ENCODE data around the gene ZBTB39.
"Not testable (repeated sequence)": the region's sequence is repeated elsewhere in the genome, so short reads cannot be mapped to it uniquely, and the experiment has no call there.

ZBTB39 gene

DNA sequence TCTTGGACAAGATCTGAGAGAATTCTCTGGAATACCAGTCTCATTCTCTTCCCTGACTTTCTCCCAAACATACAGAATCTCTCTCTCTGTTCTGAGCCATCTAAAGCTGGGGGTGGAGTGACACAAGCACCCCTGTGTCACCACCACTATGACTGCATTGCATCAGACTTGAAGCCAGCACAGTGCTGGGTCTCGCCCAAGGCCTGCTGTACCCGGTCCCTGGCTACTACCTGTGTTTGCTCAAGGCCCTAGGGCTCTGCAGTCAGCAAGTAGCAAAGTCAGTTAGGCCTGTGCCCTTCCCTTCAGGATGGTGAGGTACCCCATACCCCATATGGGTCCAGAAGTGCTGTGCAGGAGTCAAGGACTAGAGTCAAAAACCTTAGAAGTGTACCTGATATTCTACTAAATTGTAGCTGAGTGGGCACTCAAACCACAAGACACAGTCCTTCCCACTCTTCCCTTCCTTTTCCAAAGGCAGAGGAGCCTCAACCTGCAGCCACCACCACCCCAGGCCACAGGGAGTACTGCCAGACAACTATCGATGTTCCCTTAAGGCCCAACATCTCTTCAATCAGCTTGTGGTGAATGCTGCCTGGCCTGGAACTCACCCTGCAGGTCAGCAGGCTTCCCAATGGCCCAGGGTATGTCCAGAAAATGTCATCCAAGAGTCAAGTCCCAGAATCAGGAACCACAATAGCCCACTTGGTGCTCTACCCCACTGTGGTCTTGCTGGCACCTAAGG is 27.8 kb downstream of the ZBTB39 start:
- no peak for DNase-seq

DNA sequence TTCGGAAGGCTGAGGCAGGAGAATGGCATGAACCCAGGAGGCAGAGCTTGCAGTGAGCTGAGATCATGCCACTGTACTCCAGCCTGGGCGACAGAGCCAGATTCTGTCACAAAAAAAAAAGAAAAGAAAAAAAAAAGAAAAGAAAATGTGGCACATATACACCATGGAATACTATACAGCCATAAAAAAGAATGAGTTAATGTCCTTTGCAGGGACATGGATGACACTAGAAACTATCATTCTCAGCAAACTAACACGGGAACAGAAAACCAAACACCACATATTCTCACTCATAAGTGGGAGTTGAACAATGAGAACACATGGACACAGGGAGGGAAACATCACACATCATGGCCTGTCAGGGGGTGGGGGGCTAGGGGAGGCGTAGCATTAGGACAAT is 29.0 kb downstream of the ZBTB39 start:
- DNase-seq = not testable (repeated sequence)

DNA sequence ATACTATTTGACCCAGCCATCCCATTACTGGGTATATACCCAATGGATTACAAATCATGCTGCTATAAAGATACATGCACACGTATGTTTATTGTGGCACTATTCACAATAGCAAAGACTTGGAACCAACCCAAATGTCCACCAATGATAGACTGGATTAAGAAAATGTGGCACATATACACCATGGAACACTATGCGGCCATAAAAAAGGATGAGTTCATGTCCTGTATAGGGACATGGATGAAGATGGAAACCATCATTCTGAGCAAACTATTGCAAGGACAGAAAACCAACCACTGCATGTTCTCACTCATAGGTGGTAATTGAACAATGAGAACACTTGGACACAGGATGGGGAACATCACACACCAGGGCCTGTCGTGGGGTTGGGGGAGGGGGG is 32.1 kb downstream of the ZBTB39 start:
- not testable (repeated sequence) for DNase-seq

DNA sequence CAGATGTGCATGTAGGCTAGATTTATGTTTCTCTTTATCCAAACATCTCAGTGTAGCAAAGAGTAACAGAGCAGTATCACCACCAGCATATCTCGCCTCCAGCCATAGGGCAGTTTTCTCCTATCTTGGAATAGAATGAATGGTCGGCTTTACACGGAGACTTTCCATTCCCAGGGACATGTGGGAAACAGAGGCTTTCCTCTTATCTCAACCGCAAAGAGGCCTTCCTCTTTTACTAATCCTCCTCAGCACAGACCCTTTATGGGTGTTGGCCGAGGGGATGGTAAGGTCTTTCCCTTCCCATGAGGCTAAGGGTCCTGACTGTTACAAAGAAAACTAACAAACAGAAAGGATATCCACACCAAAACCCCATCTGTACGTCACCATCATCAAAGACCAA is 37.4 kb downstream of the ZBTB39 start:
- not testable (repeated sequence) for DNase-seq

DNA sequence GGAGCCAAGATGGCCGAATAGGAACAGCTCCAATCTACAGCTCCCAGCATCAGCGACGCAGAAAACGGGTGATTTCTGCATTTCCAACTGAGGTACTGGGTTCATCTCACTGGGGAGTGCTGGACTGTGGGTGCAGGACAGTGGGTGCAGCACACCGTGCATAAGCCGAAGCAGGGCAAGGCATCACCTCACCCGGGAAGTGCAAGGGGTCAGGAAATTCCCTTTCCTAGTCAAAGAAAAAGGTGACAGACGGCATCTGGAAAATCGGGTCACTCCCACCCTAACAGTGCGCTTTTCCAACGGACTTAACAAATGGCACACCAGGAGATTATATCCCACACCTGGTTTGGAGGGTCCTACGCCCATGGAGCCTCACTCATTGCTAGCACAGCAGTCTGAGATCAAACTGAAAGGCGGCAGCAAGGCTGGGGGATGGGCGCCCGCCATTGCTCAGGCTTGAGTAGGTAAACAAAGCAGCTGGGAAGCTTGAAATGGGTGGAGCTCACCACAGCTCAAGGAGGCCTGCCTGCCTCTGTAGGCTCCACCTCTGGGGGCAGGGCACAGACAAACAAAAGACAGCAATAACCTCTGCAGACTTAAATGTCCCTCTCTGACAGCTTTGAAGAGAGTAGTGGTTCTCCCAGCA is 40.2 kb downstream of the ZBTB39 start:
- DNase-seq = not testable (repeated sequence)

DNA sequence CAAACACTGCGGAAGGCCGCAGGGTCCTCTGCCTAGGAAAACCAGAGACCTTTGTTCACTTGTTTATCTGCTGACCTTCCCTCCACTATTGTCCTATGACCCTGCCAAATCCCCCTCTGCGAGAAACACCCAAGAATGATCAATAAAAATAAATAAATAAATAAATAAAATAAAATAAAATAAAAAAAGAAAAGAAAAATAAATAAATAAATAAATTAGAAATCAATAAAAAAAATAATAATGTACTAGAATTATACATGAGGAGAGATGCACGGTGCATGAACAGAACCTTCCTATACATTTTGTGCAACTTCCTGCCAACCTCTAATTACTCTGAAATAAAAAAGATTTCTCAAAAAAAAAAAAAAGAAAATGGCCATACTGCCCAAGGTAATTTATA is 41.2 kb downstream of the ZBTB39 start:
- DNase-seq = not testable (repeated sequence)

DNA sequence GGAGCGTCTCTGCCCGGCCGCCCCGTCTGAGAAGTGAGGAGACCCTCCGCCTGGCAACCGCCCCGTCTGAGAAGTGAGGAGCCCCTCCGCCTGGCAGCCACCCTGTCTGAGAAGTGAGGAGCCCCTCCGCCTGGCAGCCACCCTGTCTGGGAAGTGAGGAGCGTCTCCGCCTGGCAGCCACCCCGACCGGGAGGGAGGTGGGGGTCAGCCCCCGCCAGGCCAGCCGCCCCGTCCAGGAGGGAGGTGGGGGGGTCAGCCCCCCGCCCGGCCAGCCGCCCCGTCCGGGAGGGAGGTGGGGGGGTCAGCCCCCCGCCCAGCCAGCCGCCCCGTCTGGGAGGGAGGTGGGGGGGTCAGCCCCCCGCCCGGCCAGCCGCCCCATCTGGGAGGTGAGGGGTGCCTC is 42.8 kb downstream of the ZBTB39 start:
- DNase-seq = not testable (repeated sequence)

DNA sequence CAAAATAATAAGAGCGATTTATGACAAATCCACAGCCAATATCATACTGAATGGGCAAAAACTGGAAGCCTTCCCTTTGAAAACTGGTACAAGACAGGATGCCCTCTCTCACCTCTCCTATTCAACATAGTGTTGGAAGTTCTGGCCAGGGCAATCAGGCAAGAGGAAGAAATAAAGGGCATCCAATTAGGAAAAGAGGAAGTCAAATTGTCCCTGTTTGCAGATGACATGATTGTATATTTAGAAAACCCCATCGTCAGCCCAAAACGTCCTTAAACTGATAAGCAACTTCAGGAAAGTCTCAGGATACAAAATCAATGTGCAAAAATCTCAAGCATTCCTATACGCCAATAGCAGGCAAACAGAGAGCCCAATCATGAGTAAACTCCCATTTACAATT is 44.1 kb downstream of the ZBTB39 start:
- not testable (repeated sequence) for DNase-seq

DNA sequence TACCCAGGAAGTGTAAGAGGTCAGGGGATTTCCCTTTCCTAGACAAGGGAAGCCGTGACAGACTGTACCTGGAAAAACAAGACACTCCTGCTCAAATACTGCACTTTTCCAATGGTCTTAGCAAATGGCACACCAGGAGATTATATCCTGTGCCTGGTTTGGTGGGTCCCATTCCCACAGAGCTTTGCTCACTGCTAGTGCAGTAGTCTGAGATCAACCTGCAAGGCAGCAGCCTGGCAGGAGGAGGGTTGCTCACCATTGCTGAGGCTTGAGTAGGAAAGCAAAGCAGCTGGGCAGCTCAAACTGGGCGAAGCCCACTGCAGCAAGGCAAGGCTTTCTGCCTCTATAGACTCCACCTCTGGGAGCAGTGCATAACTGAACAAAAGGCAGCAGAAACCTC is 47.9 kb downstream of the ZBTB39 start:
- no peak for DNase-seq

DNA sequence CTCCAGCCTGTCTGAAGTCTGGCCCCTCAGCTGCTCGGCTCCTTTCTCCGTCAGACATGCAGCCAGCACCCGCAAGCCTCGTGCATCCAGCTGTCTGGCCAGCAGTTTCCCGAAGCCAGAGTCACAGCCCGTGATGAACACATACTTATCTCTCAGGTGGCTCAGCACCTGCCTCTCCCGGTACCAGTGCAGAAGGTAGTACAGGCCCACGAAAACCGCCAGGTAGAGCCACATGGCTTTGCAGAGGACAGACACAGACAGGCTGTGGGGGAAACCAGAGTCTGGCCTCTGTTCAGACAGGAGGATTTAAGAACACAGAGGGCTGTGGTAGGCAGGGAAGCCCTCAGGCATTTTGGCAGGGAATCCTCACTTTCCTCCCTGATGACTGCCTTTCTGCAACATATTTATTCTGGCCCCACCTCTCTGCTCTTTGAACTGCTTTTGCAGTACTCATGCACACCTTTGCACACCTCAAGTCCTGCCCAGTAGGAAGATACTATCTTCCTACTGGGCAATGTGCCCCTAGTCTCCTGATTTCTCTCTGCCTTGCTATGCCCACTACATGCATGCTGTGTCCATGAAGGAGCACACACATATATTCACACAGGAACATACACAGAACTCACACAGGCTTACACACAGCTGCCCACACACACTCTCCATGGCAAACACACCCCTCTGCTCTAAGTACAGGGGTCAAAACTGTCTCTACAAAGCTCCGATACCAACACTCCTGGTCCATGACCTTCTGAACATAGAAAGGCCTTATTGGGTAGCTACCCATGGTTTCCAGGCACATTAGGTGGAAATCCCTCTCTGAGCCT is 48.9 kb downstream of the ZBTB39 start, which contains the start of gene RDH16:
Gene RDH16, minus strand, starts transcription at position 380 of the 824 bp plus-strand sequence. Its CDS starts 146 bp downstream, at position 234.
- DNase-seq = no peak

DNA sequence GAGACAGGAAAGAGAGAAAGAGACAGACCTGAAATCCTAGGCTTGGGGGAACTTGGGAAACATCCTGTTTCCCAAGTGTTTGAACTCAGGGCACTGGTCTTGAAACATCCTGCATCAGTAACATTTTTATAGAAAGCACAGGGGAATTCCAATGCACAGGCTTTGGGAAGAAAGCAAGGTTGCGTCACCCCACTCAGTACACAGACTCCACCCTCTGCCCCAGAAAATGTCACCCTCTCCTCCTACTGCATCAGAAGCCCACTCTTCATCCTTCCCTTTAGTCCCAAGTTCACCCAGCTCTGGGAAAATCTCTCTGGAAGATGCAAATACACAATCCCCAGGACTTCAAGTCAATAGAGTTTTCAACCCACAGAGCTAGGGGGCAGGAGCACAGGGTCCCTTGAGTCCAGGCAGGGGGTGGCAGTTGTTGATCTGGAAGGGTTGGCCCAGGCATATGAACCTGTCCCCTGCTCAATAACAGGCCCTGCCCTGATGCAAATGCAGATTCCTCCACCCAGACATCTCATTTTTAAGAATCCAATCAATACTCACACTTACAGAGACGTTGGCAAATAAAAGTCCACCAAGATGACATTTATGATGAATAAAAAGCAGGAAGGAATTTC is 50.6 kb downstream of the ZBTB39 start:
- no peak for DNase-seq

DNA sequence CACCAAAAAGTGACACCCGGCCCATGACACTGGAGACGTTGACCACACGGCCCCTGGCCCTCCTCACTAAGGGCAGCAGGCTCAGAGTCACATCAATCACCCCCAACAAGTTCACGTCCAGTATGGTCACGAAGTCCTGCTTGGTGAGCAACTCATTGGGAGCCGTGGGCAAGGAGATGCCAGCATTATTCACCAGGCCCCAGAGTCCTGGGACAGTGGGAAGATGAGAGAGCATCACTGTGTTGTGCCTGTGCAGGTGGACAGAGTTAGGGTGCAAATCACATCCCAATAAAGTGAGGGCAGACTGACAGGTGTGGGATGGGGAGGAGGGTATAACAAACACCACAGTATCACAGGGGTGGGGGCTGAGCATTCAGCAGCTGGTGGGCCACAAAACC is 51.4 kb downstream of the ZBTB39 start:
- DNase-seq = no peak

DNA sequence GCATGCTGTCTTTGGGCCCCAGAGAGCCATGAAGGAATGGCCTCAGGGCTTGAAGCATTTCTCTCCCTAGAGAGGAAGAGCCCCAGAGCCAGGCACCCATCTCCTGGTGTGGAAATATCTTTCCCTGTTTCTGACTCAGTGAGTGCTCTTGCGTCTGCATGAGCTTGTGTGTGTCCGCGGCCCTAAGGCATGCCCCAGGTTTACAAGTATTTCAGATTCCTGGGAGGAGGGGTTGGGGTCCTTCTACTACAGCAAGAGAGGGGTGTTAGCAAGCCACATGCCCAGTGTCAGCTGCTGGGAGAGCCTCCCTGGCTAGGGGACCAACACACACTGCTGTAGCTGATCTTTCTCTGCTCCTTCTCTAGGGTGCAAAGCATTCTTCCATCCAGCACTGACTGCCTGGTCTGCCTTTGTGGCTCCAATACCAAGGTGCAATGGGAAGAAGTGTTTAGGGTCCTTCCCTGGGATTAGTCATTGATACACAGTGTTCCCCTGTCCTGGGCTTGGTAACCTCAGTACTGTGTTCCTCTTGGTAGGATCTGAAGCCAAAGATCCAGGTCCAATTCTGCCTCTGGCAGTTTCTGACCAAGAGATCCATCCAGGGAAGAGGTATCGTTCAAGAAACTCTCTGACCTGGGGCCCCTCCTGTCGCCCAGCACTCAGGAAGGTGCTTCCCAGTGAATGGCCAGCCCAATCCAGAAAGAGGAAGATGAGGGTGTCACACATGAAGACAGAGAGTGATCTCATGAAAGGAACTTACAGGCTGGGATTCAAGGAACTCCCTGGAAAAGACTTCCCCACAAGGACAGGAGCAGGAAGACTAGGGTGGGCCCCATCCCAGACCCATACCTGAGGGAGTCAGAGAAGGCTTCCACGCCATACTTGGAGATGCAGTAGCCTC is 52.0 kb downstream of the ZBTB39 start:
- no peak for DNase-seq

DNA sequence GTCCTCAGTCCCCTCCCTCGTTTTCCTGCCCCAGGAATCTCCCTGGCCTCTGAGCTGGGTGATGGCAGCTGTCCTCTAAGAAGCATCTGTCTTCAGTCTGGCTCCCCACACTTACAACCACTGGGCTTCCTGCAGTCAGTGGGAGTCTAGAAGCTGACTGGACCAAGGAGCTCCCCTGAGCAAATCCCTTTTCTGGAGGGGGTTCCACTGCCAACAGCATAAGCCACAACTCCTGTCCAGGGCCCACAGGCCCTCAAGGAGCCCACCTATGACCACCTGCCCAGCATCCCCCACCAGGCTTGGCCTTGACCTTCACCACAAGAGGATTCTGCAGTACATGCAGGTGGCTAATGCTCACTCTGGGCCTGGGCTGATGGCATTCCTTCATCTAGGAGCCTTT is 53.0 kb downstream of the ZBTB39 start:
- no peak for DNase-seq

DNA sequence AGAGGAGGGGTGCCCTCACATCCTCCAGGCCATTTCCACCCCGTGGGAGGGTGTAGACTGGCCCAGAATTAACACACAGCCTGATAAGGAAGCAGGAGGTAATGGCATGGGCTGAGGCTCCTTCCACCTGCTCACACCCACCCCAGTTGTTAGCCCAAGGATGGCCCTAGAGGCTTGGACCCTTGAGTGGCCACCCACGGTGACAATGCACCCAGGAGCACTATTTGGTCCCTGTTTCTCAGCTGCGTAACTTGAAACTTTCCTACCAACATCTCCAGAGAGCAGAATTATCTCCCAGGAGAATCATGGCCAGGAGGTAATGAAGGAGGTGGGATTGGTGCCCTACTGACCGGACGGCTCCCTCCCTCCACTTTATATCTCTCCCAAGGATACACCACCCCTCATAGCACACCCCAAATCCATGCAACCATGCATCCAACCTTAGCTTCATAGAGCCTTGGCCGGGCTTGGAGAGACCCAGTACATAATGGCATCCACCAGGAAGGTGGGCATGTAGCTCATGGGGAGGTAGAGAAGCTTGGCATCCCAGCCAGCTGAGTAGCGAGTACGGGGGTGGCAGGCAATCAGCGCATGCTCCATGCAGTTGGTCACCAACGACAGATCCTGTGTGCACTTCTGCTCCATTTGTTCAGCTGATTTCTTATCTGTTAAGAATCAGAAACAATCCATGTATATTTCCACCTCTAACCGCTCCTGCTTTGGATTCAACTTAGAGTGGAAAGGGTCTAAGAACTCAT is 54.6 kb downstream of the ZBTB39 start:
- no peak for DNase-seq

DNA sequence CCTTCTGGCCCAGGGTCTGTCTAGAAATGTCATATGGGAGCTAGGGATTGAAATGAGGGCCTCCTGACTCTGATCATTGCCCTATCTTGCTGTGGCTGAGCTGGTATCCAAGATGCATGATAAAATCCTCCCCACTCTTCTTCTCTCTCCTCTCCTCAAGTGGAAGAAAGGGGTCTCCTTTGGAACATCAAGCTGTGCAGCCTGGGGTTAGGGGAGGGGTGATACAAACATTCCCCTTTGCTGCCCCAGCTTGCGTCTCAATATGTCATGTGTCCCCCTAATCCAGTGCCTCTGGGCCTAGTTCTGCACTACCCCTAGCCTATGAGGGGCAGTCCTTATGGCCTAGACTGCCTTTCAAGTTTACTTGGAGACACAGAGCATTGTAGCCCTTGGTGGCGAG is 57.5 kb downstream of the ZBTB39 start:
- DNase-seq = no peak

All from CD4-positive, alpha-beta T cell treated with Interleukin-6 for 4 hours (primary cell).